Trophoblast cell (in vitro differentiated cells and primary cell): ENCODE measurements around the gene IQCF6.

Experiments
- DNase-seq, 2 donors: peaks; one replicate each; pipeline ENCODE4 v3.0.0-alpha.2; 2016
- H2AFZ ChIP-seq: 2 replicates; pipeline ENCODE4 v1.6.1; 2013; ENCODE audit warnings: low read length, moderate library complexity, mild to moderate bottlenecking; ENCODE audit not compliant: insufficient read depth, poor library complexity
- H2AK5ac ChIP-seq: 2 replicates; pipeline ENCODE4 v1.6.1; 2013; ENCODE audit warnings: mild to moderate bottlenecking, low read length
- H2BK120ac ChIP-seq: 2 replicates; pipeline ENCODE4 v1.6.1; 2013; ENCODE audit warnings: low read length, mild to moderate bottlenecking, moderate library complexity; ENCODE audit not compliant: insufficient read depth, poor library complexity
- H2BK12ac ChIP-seq: 2 replicates; pipeline ENCODE4 v1.6.1; 2013; ENCODE audit warnings: mild to moderate bottlenecking, low read length, moderate library complexity
- H2BK5ac ChIP-seq: 2 replicates; pipeline ENCODE4 v1.6.1; 2013; ENCODE audit warnings: low read length, low read depth, moderate library complexity, mild to moderate bottlenecking; ENCODE audit not compliant: poor library complexity
- H3K14ac ChIP-seq: 2 replicates; pipeline ENCODE4 v1.6.1; 2013; ENCODE audit warnings: mild to moderate bottlenecking, low read length
- H3K18ac ChIP-seq: 2 replicates; pipeline ENCODE4 v1.6.1; 2013; ENCODE audit warnings: mild to moderate bottlenecking, low read length
- H3K23ac ChIP-seq: 2 replicates; pipeline ENCODE4 v1.6.1; 2013; ENCODE audit warnings: low read length
- H3K27ac ChIP-seq: 2 replicates; pipeline ENCODE4 v1.5.1; 2013; ENCODE audit warnings: low read depth, mild to moderate bottlenecking, inconsistent platforms, low read length, moderate library complexity
- H3K27me3 ChIP-seq: 2 replicates; pipeline ENCODE4 v1.6.1; 2013; ENCODE audit warnings: inconsistent platforms, mild to moderate bottlenecking, low read length, moderate library complexity; ENCODE audit not compliant: insufficient read depth
- H3K36me3 ChIP-seq, 2 experiments: 1 replicate in 1 of 2; 2 replicates in 1 of 2; pipeline ENCODE4 v1.6.1; 2013; ENCODE audit warnings: low read length in 2 of 2, mild to moderate bottlenecking in 2 of 2, moderate library complexity in 1 of 2; ENCODE audit not compliant: insufficient read depth in 2 of 2, control insufficient read depth in 1 of 2
- H3K4ac ChIP-seq: 2 replicates; pipeline ENCODE4 v1.6.1; 2013; ENCODE audit warnings: low read depth, mild to moderate bottlenecking, low read length, moderate library complexity
- H3K4me1 ChIP-seq, 2 experiments: 1 replicate in 1 of 2; 2 replicates in 1 of 2; pipeline ENCODE4 v1.6.1; 2013; ENCODE audit warnings: low read length in 2 of 2, mild to moderate bottlenecking in 2 of 2, moderate library complexity in 1 of 2; ENCODE audit not compliant: insufficient read depth in 2 of 2, control insufficient read depth in 1 of 2
- H3K4me2 ChIP-seq: 2 replicates; pipeline ENCODE4 v1.6.1; 2013; ENCODE audit warnings: inconsistent platforms, mild to moderate bottlenecking, low read length, moderate library complexity
- H3K4me3 ChIP-seq: 2 replicates; pipeline ENCODE4 v1.5.1; 2013; ENCODE audit warnings: mild to moderate bottlenecking, low read depth, low read length, inconsistent platforms
- H3K79me1 ChIP-seq: one replicate; pipeline ENCODE4 v1.6.1; 2013; ENCODE audit warnings: low read length
- H3K79me2 ChIP-seq: 2 replicates; pipeline ENCODE4 v1.6.1; 2013; ENCODE audit warnings: low read length, mild to moderate bottlenecking; ENCODE audit not compliant: control insufficient read depth, insufficient read depth, poor library complexity
- H3K9ac ChIP-seq: 2 replicates; pipeline ENCODE4 v1.6.1; 2013; ENCODE audit warnings: mild to moderate bottlenecking, low read length
- H3K9me3 ChIP-seq: 2 replicates; pipeline ENCODE4 v1.6.1; 2013; ENCODE audit warnings: low read depth, mild to moderate bottlenecking, control low read depth, inconsistent platforms, low read length; ENCODE audit not compliant: insufficient read depth
- H4K12ac ChIP-seq: 2 replicates; pipeline ENCODE4 v1.6.1; 2013; ENCODE audit warnings: low read depth, mild to moderate bottlenecking, low read length, moderate library complexity
- H4K8ac ChIP-seq: 2 replicates; pipeline ENCODE4 v1.6.1; 2013; ENCODE audit warnings: low read depth, mild to moderate bottlenecking, low read length, moderate library complexity
- H4K91ac ChIP-seq: one replicate; pipeline ENCODE4 v1.6.1; 2013; ENCODE audit warnings: low read depth, mild to moderate bottlenecking, low read length, moderate library complexity
- WGBS: extraction: QIAGEN DNeasy Blood & Tissue Kit; methylation state at CpG from one replicate; pipeline ENCODE4 v1.1.7; 2013; ENCODE audit warnings: missing lambda C conversion rate; ENCODE audit not compliant: insufficient read length, insufficient coverage; ENCODE audit errors: extremely low coverage; 5-methylcytosine and 5-hydroxymethylcytosine counted together

Gene IQCF6

GRCh38 chr3:51799879-51800749 is 21.1 kb upstream of the IQCF6 start:
- H2BK12ac ChIP-seq = no peak overlapping the region
- no peak overlapping the region for H2AK5ac ChIP-seq
- H3K23ac ChIP-seq = no peak overlapping the region
- H3K79me2 ChIP-seq = no peaks in the 10 kb centered on the region
- no peaks in the 10 kb centered on the region for H3K27me3 ChIP-seq
- peak; percentile 42 to 87 for DNase-seq
- no peaks in the 10 kb centered on the region for H3K9me3 ChIP-seq
- no peak overlapping the region for H2BK5ac ChIP-seq
- no peak overlapping the region for H2AFZ ChIP-seq
- WGBS = no CpG with 5 or more reads among the region's 3 CpGs
- H3K14ac ChIP-seq = no peak overlapping the region
- peaks cover 2 to 6% of the 10 kb centered on the region in 2 experiments for H3K4me1 ChIP-seq
- no peaks in the 10 kb centered on the region for H3K79me1 ChIP-seq
- no peaks in the 10 kb centered on the region for H3K36me3 ChIP-seq
- H3K4ac ChIP-seq = no peak overlapping the region
- H4K8ac ChIP-seq = no peak overlapping the region
- H2BK120ac ChIP-seq = no peak overlapping the region
- no peak overlapping the region for H4K91ac ChIP-seq
- H4K12ac ChIP-seq = no peak overlapping the region
- H3K18ac ChIP-seq = no peak overlapping the region
- H3K4me2 ChIP-seq = no peak overlapping the region
- no peak overlapping the region for H3K9ac ChIP-seq
- no peak overlapping the region for H3K27ac ChIP-seq
- H3K4me3 ChIP-seq = no peak overlapping the region

- no peak overlapping the region for H4K12ac ChIP-seq
- no peak for DNase-seq
- peak overlapping the region; percentile 60 for H3K4me2 ChIP-seq
- no peak overlapping the region for H3K18ac ChIP-seq
- H3K14ac ChIP-seq = no peak overlapping the region
- no peak overlapping the region for H2BK12ac ChIP-seq
- H3K36me3 ChIP-seq = no peaks in the 10 kb centered on the region
- no CpG with 5 or more reads among the region's 3 CpGs for WGBS
- no peak overlapping the region for H2AK5ac ChIP-seq
- no peak overlapping the region for H4K91ac ChIP-seq
- H3K4me1 ChIP-seq = peaks cover 0 to 2% of the 10 kb centered on the region in 2 experiments
- H3K79me1 ChIP-seq = no peaks in the 10 kb centered on the region
- no peak overlapping the region for H3K23ac ChIP-seq
- H2BK5ac ChIP-seq = no peak overlapping the region
- no peaks in the 10 kb centered on the region for H3K27me3 ChIP-seq
- no peak overlapping the region for H3K27ac ChIP-seq
- no peak overlapping the region for H4K8ac ChIP-seq
- no peaks in the 10 kb centered on the region for H3K9me3 ChIP-seq
- H2BK120ac ChIP-seq = no peak overlapping the region
- H3K9ac ChIP-seq = no peak overlapping the region
- H2AFZ ChIP-seq = no peak overlapping the region
- H3K4me3 ChIP-seq = no peak overlapping the region
- no peak overlapping the region for H3K4ac ChIP-seq
- H3K79me2 ChIP-seq = no peaks in the 10 kb centered on the region
These were observed 19.4 kb upstream of the IQCF6 start for GRCh38 chr3:51798411-51798963.

- Histone ChIP-seq H3K27me3 (no peaks in the 10 kb centered on the region), H3K23ac (no peak overlapping the region), H3K36me3 (no peaks in the 10 kb centered on the region), H3K79me1 (no peaks in the 10 kb centered on the region), H3K18ac (no peak overlapping the region), H3K4me2 (no peak overlapping the region), H3K4me1 (peaks cover 0 to 2% of the 10 kb centered on the region in 2 experiments), H2BK12ac (no peak overlapping the region), H4K91ac (no peak overlapping the region), H4K8ac (no peak overlapping the region), H3K14ac (no peak overlapping the region), H2AFZ (no peak overlapping the region), H3K9ac (no peak overlapping the region), H3K4ac (no peak overlapping the region), H3K4me3 (no peak overlapping the region), H2BK120ac (no peak overlapping the region), H3K79me2 (no peaks in the 10 kb centered on the region), H2BK5ac (no peak overlapping the region), H4K12ac (no peak overlapping the region), H2AK5ac (no peak overlapping the region), H3K27ac (no peak overlapping the region), H3K9me3 (no peaks in the 10 kb centered on the region)
- WGBS = no CpG with 5 or more reads among the region's 1 CpG
- DNase-seq = no peak
These were observed 17.8 kb upstream of the IQCF6 start for GRCh38 chr3:51796854-51797253.

- no peak overlapping the region for H3K18ac ChIP-seq
- no peaks in the 10 kb centered on the region for H3K27me3 ChIP-seq
- H3K23ac ChIP-seq = no peak overlapping the region
- no peak overlapping the region for H2BK5ac ChIP-seq
- no peaks in the 10 kb centered on the region for H3K79me2 ChIP-seq
- H4K91ac ChIP-seq = no peak overlapping the region
- peaks cover 2% of the 10 kb centered on the region for H3K9me3 ChIP-seq
- H3K4me2 ChIP-seq = no peak overlapping the region
- no peaks in the 10 kb centered on the region for H3K4me1 ChIP-seq
- no peak overlapping the region for H4K12ac ChIP-seq
- no peaks in the 10 kb centered on the region for H3K36me3 ChIP-seq
- H2BK120ac ChIP-seq = no peak overlapping the region
- no peak overlapping the region for H2AFZ ChIP-seq
- no peak overlapping the region for H3K14ac ChIP-seq
- H4K8ac ChIP-seq = no peak overlapping the region
- H3K4me3 ChIP-seq = no peak overlapping the region
- no peak overlapping the region for H2AK5ac ChIP-seq
- H3K79me1 ChIP-seq = no peaks in the 10 kb centered on the region
- no CpG with 5 or more reads among the region's 2 CpGs for WGBS
- H2BK12ac ChIP-seq = no peak overlapping the region
- H3K4ac ChIP-seq = no peak overlapping the region
- no peak for DNase-seq
- H3K27ac ChIP-seq = no peak overlapping the region
- no peak overlapping the region for H3K9ac ChIP-seq
These were observed 15.2 kb upstream of the IQCF6 start for GRCh38 chr3:51794206-51794605.
